Measurements from ENCODE around the gene PPARA.

The PPARA gene

DNA sequence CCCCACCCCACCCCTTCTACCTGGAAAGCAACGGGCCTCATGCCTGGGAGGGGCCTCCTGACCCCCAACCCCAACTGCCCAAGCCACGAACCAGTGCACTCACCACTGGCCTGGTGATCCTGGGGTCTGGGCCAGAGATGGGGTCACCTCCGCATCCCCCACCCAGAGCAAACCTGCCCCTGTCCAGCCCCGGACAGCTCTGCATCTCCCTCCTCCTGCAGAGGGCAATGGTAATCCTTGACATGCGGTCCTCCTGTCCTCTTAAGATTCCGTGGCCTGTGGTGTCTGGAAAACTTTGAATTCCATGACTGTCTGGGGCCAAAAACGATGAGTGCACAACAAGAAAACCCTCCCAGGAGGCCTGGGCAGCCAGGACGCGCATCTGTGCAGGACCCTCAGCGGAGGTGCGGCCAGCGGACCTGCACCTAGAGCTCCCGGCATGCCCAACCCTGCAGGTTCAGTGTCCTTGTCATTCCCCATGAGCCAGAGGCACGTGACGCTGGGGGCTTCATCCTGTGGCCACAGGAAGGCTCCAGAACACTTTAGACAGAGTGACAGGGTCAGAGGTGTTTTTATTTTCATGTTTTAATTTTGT is 16.1 kb upstream of the PPARA start:
- no peak overlapping the region for H3K27ac ChIP-seq (replicated peaks)
- H3K4me3 ChIP-seq (replicated peaks; ENCODE audit: insufficient read depth, low read length): no peak overlapping the region
- no peaks in the 10 kb centered on the region for H3K27me3 ChIP-seq (ENCODE audit: insufficient read depth, poor library complexity, severe bottlenecking)
- TF ChIP-seq POLR2AphosphoS5 (IDR thresholded peaks at IDR 0.05; ENCODE audit: low read depth) (no peak), GABPA (IDR thresholded peaks at IDR 0.05; ENCODE audit: low read depth) (no peak)
- TF ChIP-seq, protein P1, sequence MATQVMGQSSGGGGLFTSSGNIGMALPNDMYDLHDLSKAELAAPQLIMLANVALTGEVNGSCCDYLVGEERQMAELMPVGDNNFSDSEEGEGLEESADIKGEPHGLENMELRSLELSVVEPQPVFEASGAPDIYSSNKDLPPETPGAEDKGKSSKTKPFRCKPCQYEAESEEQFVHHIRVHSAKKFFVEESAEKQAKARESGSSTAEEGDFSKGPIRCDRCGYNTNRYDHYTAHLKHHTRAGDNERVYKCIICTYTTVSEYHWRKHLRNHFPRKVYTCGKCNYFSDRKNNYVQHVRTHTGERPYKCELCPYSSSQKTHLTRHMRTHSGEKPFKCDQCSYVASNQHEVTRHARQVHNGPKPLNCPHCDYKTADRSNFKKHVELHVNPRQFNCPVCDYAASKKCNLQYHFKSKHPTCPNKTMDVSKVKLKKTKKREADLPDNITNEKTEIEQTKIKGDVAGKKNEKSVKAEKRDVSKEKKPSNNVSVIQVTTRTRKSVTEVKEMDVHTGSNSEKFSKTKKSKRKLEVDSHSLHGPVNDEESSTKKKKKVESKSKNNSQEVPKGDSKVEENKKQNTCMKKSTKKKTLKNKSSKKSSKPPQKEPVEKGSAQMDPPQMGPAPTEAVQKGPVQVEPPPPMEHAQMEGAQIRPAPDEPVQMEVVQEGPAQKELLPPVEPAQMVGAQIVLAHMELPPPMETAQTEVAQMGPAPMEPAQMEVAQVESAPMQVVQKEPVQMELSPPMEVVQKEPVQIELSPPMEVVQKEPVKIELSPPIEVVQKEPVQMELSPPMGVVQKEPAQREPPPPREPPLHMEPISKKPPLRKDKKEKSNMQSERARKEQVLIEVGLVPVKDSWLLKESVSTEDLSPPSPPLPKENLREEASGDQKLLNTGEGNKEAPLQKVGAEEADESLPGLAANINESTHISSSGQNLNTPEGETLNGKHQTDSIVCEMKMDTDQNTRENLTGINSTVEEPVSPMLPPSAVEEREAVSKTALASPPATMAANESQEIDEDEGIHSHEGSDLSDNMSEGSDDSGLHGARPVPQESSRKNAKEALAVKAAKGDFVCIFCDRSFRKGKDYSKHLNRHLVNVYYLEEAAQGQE (IDR thresholded peaks at IDR 0.05; ENCODE audit: insufficient replicate concordance, low read depth): no peak
- TF ChIP-seq, protein P2, sequence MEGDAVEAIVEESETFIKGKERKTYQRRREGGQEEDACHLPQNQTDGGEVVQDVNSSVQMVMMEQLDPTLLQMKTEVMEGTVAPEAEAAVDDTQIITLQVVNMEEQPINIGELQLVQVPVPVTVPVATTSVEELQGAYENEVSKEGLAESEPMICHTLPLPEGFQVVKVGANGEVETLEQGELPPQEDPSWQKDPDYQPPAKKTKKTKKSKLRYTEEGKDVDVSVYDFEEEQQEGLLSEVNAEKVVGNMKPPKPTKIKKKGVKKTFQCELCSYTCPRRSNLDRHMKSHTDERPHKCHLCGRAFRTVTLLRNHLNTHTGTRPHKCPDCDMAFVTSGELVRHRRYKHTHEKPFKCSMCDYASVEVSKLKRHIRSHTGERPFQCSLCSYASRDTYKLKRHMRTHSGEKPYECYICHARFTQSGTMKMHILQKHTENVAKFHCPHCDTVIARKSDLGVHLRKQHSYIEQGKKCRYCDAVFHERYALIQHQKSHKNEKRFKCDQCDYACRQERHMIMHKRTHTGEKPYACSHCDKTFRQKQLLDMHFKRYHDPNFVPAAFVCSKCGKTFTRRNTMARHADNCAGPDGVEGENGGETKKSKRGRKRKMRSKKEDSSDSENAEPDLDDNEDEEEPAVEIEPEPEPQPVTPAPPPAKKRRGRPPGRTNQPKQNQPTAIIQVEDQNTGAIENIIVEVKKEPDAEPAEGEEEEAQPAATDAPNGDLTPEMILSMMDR (IDR thresholded peaks at IDR 0.05; ENCODE audit: insufficient read depth, low read length): no peak
- no peak for DNase-seq (ENCODE audit: low read depth in 1 of 2, low spot score in 1 of 2)

DNA sequence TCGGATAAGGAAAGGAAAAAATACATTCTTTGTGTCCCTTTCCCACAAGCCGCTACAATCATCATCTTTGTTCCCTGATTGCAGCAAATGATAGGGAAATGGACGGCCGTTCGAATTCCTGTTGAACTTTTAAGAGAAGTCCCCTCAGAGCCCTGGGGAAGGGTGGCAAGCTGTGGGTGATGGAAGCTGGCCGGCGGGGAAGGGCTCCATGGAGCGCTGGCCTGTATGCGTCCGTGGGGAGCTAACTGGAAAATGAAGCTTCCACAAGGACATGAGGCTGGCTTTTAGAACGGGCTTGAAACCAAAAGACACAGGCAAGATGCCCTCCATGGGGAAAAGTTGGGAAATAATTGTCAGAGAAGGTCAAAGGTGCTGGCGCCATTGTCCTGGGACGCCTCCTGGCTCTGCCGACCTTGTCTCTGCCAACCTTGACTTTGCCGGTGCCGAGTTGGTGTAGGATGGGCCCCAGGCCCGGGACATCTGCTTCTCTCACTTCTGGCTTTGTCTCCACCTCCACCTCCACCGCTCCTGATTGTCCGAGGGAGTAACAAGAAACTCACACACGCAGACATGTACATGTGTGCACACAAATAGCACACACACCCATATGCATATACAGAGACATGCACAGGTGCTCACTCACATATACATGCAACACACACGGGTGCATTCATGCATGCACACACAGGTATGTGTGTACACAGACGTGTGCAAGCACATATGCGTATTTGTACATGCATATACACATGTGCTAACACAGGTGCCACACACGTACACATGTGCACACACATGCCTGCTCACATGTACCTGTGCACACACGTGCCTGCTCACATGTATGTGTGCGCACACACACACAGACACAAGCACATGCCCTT is 14.5 kb upstream of the PPARA start:
- DNase-seq (ENCODE audit: low read depth in 1 of 2, low spot score in 1 of 2): no peak
- no peak for TF ChIP-seq GABPA (IDR thresholded peaks at IDR 0.05; ENCODE audit: low read depth)
- TF ChIP-seq, protein P2 (IDR thresholded peaks at IDR 0.05; ENCODE audit: insufficient read depth, low read length): no peak
- TF ChIP-seq, protein P1 (IDR thresholded peaks at IDR 0.05; ENCODE audit: insufficient replicate concordance, low read depth): no peak
- no peak for TF ChIP-seq POLR2AphosphoS5 (IDR thresholded peaks at IDR 0.05; ENCODE audit: low read depth)
- H3K27ac ChIP-seq (replicated peaks): no peak overlapping the region
- no peaks in the 10 kb centered on the region for H3K27me3 ChIP-seq (ENCODE audit: insufficient read depth, poor library complexity, severe bottlenecking)
- no peak overlapping the region for H3K4me3 ChIP-seq (replicated peaks; ENCODE audit: insufficient read depth, low read length)

DNA sequence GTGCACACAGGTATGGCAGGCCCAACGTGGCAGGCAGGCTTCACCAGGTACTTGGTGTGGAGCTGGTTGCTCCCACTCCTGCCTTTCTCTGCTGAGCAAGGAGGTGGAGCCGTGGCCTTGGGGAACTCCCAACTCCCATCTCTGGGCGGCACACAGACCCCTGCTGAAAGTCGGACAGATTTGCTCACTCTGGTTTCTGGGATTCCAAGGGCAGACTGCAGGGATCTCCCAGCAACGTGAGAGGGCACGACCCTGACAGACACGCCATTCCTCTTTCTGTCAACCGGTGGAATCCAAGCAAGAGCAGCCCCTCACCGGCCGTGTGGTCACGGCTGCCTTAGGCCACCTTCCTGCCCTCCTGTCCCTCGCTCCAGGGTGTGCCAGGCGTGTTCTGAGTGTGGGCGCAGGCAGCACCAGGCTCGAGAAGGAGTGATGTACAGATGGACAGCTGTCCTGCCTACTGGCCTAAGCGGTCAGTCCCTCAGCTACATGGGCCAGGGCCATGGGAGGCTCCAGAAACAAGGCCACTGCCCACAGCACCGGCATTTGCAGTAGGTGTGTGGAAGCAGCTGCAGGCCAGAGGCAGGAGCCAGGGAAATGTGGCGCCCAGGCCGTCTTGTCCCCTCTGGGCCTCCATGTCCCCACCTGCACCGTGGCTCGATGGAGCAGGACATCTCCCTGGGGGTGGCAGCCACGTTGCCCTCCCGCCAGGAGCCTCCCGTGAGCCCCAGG is 13.7 kb upstream of the PPARA start:
- H3K27ac ChIP-seq (replicated peaks): no peak overlapping the region
- H3K4me3 ChIP-seq (replicated peaks; ENCODE audit: insufficient read depth, low read length): no peak overlapping the region
- H3K27me3 ChIP-seq (ENCODE audit: insufficient read depth, poor library complexity, severe bottlenecking): no peaks in the 10 kb centered on the region
- TF ChIP-seq, protein P1 (IDR thresholded peaks at IDR 0.05; ENCODE audit: insufficient replicate concordance, low read depth): no peak
- TF ChIP-seq, protein P2 (IDR thresholded peaks at IDR 0.05; ENCODE audit: insufficient read depth, low read length): no peak
- TF ChIP-seq GABPA (IDR thresholded peaks at IDR 0.05; ENCODE audit: low read depth) (no peak), SPI1 (IDR thresholded peaks at IDR 0.05; ENCODE audit: borderline replicate concordance, low read depth) (no peak), POLR2AphosphoS5 (IDR thresholded peaks at IDR 0.05; ENCODE audit: low read depth) (no peak)
- no peak for DNase-seq (ENCODE audit: low read depth in 1 of 2, low spot score in 1 of 2)
